Sigmoid colon (tissue), 7 donors: ENCODE data around the gene APPBP2. TPM values are rescaled to one million over a fixed set of nuclear protein-coding genes. Genes with fewer than 3 reads are reported as not detected.

Experiments used
- DNase-seq: peaks from one replicate; pipeline ENCODE4 v3.0.0-alpha.2; 2019
- H3K27ac ChIP-seq, 4 donors: fragments of 200-600 bp; sonication (generic); one replicate each; pipeline ENCODE4 v1.5.1; 2016 to 2019; ENCODE audit warnings: mild to moderate bottlenecking in 1 of 4
- H3K27me3 ChIP-seq, 3 donors: fragments of 200-600 bp; sonication (generic); one replicate each; pipeline ENCODE4 v1.5.1; 2019; ENCODE audit warnings: mild to moderate bottlenecking in 1 of 3
- H3K36me3 ChIP-seq, 4 donors: fragments of 200-600 bp; sonication (generic); one replicate each; pipeline ENCODE4 v1.5.1; 2016 to 2019
- H3K4me1 ChIP-seq, 4 donors: fragments of 200-600 bp; sonication (generic); one replicate each; pipeline ENCODE4 v1.5.1; 2017 to 2019
- H3K4me3 ChIP-seq, 4 donors: fragments of 200-600 bp; sonication (generic); one replicate each; pipeline ENCODE4 v1.5.1; 2017 to 2019; ENCODE audit warnings: mild to moderate bottlenecking in 2 of 4, moderate library complexity in 1 of 4
- H3K9me3 ChIP-seq, 4 donors: fragments of 200-600 bp in 3 of 4; sonication (generic) in 3 of 4; one replicate each; pipeline versions ENCODE4 v1.5.1 to v1.6.1; 2013 to 2019
- EP300 ChIP-seq, 4 donors: sonication (generic); formaldehyde crosslinking; IDR thresholded peaks; one replicate each; pipeline ENCODE4 v1.6.1; 2017; ENCODE audit warnings: antibody characterized with exemption in 4 of 4
- POLR2A ChIP-seq, 2 donors: fragments of 450-650 bp; IDR thresholded peaks; one replicate each; pipeline ENCODE4 v1.6.1; 2016; ENCODE audit warnings: antibody characterized with exemption in 2 of 2, mild to moderate bottlenecking in 2 of 2, moderate library complexity in 2 of 2
- POLR2AphosphoS5 ChIP-seq, 4 donors: sonication (generic); formaldehyde crosslinking; IDR thresholded peaks; one replicate each; pipeline ENCODE4 v1.6.1; 2017; ENCODE audit warnings: antibody characterized with exemption in 4 of 4
- WGBS, 2 donors: extraction: QIAGEN DNeasy Blood & Tissue Kit; methylation state at CpG; one replicate each; pipeline ENCODE4 v1.1.7; 2013; 5-methylcytosine and 5-hydroxymethylcytosine counted together
- intact Hi-C: fragments of 100-400 bp; cut with DNase I; formaldehyde crosslinking; loops from one replicate; pipeline ENCODE4 v1.15.1; 2023
- polyA plus RNA-seq, 3 donors: library from polyadenylated mRNA; stranded (reverse); fragments of 200-250 nt; gene quantifications; one replicate each; pipeline ENCODE4 v1.2.3, GENCODE V29; 2013
- total RNA-seq, 4 donors: library from RNA; depleted of rRNA; stranded (reverse); fragments of >200 nt; gene quantifications; one replicate each; pipeline ENCODE4 v1.1.0, GENCODE V29; 2016
- TF ChIP-seq, protein P1 (sequence below), 4 experiments: fragments of 450-650 bp in 3 of 4; fragments of 200-600 bp in 1 of 4; IDR thresholded peaks; one replicate each; pipeline ENCODE4 v1.5.1; 2016 to 2019; ENCODE audit warnings: antibody characterized with exemption in 4 of 4, mild to moderate bottlenecking in 3 of 4, moderate library complexity in 2 of 4
- donor health status: healthy with polysubstance abuse.
- donor health status: Bipolar disorder and iron deficiency.
- donor health status: healthy.

Gene APPBP2
- total and polyA plus RNA-seq, 7 donors = 7.9 to 36.0 (median 26.2) TPM

DNA sequence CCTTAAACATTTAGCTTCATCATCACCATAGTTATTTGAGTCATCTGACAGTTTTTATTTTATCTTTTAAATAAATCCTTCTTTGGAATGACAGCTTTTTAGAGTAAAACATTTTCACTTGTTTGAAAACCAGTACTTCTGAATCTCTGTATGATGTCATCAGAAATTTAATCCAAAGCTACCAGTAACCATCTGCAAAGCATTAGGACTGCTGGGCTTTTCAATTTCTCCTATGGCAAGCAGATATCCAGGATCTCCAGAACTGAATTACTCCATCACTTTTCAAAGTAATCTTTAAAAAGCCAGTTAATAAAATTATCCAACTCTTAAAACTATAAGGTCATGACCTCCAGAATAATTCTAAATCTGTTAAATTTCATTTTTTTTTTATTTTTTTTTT, 52.3 kb downstream of the APPBP2 start:
- no peak for DNase-seq
- no peaks in the 10 kb centered on the region for H3K9me3 ChIP-seq
- H3K4me1 ChIP-seq = peaks cover 0 to 17% (median 17%) of the 10 kb centered on the region in 4 donors
- no peak for TF ChIP-seq POLR2AphosphoS5 (IDR thresholded peaks at IDR 0.05)
- TF ChIP-seq EP300 (IDR thresholded peaks at IDR 0.05) = no peak
- TF ChIP-seq, protein P1, sequence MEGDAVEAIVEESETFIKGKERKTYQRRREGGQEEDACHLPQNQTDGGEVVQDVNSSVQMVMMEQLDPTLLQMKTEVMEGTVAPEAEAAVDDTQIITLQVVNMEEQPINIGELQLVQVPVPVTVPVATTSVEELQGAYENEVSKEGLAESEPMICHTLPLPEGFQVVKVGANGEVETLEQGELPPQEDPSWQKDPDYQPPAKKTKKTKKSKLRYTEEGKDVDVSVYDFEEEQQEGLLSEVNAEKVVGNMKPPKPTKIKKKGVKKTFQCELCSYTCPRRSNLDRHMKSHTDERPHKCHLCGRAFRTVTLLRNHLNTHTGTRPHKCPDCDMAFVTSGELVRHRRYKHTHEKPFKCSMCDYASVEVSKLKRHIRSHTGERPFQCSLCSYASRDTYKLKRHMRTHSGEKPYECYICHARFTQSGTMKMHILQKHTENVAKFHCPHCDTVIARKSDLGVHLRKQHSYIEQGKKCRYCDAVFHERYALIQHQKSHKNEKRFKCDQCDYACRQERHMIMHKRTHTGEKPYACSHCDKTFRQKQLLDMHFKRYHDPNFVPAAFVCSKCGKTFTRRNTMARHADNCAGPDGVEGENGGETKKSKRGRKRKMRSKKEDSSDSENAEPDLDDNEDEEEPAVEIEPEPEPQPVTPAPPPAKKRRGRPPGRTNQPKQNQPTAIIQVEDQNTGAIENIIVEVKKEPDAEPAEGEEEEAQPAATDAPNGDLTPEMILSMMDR (IDR thresholded peaks at IDR 0.05) = no peak
- TF ChIP-seq POLR2A (IDR thresholded peaks at IDR 0.05) = no peak
- no peak overlapping the region for H3K27ac ChIP-seq
- peaks cover 0 to 19% (median 0%) of the 10 kb centered on the region in 4 donors for H3K36me3 ChIP-seq
- H3K4me3 ChIP-seq = no peak overlapping the region
- intact Hi-C loops = no loop called here
- H3K27me3 ChIP-seq = no peaks in the 10 kb centered on the region

DNA sequence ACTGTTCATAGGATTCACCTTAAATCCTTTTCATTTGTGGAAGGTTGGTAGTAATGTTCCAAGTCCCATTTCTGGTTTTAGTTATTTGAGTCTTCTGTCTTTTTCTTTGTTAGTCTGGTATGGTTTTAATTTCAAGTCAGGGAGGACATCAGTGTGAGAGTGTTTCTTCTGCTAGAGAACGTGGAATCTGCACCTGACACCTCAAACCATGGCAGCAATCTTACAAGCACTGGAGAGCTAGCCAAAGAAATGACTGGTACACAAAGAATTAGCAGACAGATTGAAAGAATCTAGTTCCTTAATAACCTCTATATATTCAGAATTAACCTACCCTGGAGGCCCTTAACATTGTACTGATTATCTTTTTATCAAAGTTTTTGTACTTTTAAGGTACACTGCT, 53.6 kb downstream of the APPBP2 start:
- Histone ChIP-seq H3K4me3 (no peak overlapping the region), H3K27ac (no peak overlapping the region), H3K4me1 (peaks cover 0 to 31% (median 28%) of the 10 kb centered on the region in 4 donors), H3K9me3 (no peaks in the 10 kb centered on the region), H3K36me3 (peaks cover 0 to 8% (median 0%) of the 10 kb centered on the region in 4 donors), H3K27me3 (no peaks in the 10 kb centered on the region)
- no peak for TF ChIP-seq POLR2AphosphoS5 (IDR thresholded peaks at IDR 0.05)
- no peak for TF ChIP-seq POLR2A (IDR thresholded peaks at IDR 0.05)
- no peak for TF ChIP-seq EP300 (IDR thresholded peaks at IDR 0.05)
- TF ChIP-seq, protein P1 (IDR thresholded peaks at IDR 0.05) = no peak
- intact Hi-C loops = no loop called here
- WGBS, 2 donors = 95 to 98% methylated on average over 1 of the region's 1 CpG
- no peak for DNase-seq

DNA sequence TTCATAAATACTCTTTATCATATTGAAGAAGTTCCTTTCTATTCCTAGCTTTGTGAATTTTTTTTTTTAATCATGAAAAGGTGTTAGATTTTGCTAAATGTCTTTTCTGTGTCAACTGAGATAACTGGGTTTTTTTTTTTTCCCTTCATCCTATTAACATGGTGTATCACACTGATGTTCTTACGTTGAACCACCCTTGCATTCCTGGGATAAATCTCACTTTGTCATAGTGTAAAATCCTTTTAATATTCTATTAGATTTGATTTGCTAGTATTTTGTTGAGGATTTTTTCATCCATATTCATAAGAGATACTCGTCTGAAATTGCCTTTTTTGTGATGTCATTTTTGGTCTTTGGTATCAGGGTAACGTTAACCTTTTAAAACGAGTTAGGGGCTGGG, 54.6 kb downstream of the APPBP2 start:
- intact Hi-C loops = no loop called here
- H3K4me3 ChIP-seq = no peak overlapping the region
- no peaks in the 10 kb centered on the region for H3K36me3 ChIP-seq
- H3K27ac ChIP-seq = no peak overlapping the region
- H3K9me3 ChIP-seq = no peaks in the 10 kb centered on the region
- H3K27me3 ChIP-seq = no peaks in the 10 kb centered on the region
- peaks cover 0 to 34% (median 28%) of the 10 kb centered on the region in 4 donors for H3K4me1 ChIP-seq
- TF ChIP-seq EP300 (IDR thresholded peaks at IDR 0.05) (no peak), POLR2AphosphoS5 (IDR thresholded peaks at IDR 0.05) (no peak), POLR2A (IDR thresholded peaks at IDR 0.05) (no peak)
- TF ChIP-seq, protein P1 (IDR thresholded peaks at IDR 0.05) = no peak
- WGBS, 2 donors = 89 to 99% methylated on average over 4 of the region's 4 CpGs
- DNase-seq = no peak

DNA sequence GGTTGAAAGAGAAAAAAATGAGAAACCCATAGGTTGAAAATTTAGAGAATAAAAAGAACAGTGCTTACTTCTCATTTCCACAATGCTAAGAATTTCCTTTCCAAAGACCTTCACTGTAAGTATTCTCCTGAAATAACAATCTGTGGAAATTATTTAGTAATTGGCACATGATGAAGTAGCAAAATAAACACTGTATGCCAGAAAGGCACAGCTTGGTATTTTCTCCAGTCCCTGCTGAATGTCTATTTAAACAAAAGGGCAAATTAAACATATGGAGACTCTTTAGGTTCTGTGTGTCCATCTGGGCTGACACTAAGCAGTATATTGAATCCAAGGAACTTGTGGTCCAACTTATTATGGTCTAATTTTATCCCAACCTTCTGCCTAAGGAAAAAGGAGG, 57.7 kb downstream of the APPBP2 start:
- H3K27me3 ChIP-seq = no peaks in the 10 kb centered on the region
- intact Hi-C loops = no loop called here
- TF ChIP-seq, protein P1 (IDR thresholded peaks at IDR 0.05) = no peak
- no peak for TF ChIP-seq POLR2AphosphoS5 (IDR thresholded peaks at IDR 0.05)
- TF ChIP-seq EP300 (IDR thresholded peaks at IDR 0.05) = no peak
- no peak for TF ChIP-seq POLR2A (IDR thresholded peaks at IDR 0.05)
- peaks cover 6 to 30% (median 19%) of the 10 kb centered on the region in 4 donors for H3K36me3 ChIP-seq
- H3K4me3 ChIP-seq = no peak overlapping the region
- H3K27ac ChIP-seq = peak overlapping the region; percentile 30 to 72 (median 59)
- no peak for DNase-seq
- H3K9me3 ChIP-seq = no peaks in the 10 kb centered on the region
- H3K4me1 ChIP-seq = peaks cover 0 to 34% (median 28%) of the 10 kb centered on the region in 4 donors

DNA sequence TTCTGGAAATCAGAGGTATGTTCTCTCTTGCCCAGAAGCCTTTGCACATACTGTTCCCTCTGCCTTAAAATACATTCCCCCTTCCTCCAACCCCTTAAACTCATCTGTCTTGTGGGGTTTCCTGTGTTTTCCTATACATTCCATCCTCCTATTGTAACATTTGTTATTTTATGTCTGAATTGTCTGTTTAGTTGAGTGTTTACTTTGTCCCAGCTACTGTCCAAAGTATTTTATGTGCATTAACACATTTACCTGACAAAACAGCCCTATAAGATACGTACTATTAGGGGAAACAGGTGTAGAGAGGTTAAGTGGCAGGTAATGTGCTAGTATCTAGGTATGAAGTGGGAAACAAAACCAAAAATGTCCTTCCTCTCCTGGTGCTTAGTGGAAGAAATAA, 61.7 kb downstream of the APPBP2 start:
- H3K36me3 ChIP-seq = peaks cover 17 to 70% (median 29%) of the 10 kb centered on the region in 4 donors

More for the DNA sequence above, 61.7 kb downstream of the APPBP2 start:
- 94 to 96% methylated on average over 1 of the region's 1 CpG for WGBS, 2 donors
- no peaks in the 10 kb centered on the region for H3K9me3 ChIP-seq
- DNase-seq = no peak
- no peaks in the 10 kb centered on the region for H3K27me3 ChIP-seq
- no peak overlapping the region for H3K27ac ChIP-seq
- no peak for TF ChIP-seq EP300 (IDR thresholded peaks at IDR 0.05)
- no peak for TF ChIP-seq POLR2AphosphoS5 (IDR thresholded peaks at IDR 0.05)
- TF ChIP-seq, protein P1 (IDR thresholded peaks at IDR 0.05) = no peak
- TF ChIP-seq POLR2A (IDR thresholded peaks at IDR 0.05) = no peak
- no peak overlapping the region for H3K4me3 ChIP-seq
- intact Hi-C loops = no loop called here
- peaks cover 0 to 22% (median 16%) of the 10 kb centered on the region in 4 donors for H3K4me1 ChIP-seq
